GM18909 (cell line): ENCODE data around the gene DCUN1D2.
"Not testable (repeated sequence)": the region's sequence is repeated elsewhere in the genome, so short reads cannot be mapped to it uniquely, and the experiment has no call there.

Experiments used
- ATAC-seq: cut with Tn5 transposase; IDR thresholded peaks from one replicate; pipeline ENCODE4 v1.9.1; 2021; ENCODE audit warnings: mild to moderate bottlenecking; ENCODE audit not compliant: unreplicated experiment, poor library complexity

The DCUN1D2 gene

DNA sequence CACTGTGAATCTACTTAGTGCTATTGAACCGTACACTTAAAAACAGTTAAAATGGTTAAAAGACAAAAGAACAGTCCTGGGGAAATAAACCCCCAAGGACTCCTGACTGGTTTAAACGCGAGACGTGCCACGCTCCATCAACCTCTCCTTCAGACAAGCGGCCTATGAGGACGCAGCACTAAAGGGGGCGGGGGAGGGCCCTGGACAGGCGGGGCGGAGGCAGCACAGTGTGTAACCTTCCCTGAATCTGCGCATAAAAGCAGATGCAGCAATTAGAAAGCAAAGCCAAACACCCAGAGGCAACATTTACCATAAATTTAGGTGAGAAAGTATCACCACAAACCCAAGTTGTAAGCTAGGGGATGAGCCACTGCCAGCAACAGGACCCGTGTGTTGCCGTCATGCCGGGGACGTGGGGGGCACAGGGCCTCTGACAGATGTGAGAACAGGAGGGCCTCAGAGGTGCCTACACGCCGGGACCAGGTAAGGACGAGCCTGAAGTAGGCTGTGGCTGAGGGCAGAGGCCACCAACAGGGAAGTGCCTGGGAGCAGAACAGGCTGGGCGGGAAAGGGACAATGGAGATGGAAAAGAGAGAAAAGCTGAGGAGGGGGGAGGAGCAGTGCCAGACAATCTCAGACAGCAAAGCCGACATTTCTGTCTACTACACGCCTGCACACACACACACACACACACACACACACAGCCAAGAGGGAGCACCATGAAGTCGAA is 21.9 kb downstream of the DCUN1D2 start:
- ATAC-seq, result no peak

DNA sequence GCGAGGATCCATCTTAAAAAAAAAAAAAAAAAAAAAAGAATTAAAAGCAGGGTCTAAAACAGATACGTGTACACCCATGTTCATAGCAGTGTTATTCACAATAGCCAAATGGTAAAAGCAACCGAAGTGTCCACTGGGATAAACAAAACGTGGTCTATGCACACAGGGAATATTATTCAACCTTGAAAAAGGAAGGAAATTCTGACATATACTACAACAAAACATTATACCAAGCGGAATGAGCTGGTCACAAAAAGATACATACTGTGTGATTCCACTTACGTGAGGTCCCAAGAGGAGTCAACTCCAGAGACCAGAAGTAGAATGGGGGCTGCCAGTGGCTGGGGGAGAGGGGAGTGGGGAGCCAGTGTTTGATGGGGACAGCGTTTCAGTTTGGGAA is 22.5 kb downstream of the DCUN1D2 start:
- no peak for ATAC-seq

DNA sequence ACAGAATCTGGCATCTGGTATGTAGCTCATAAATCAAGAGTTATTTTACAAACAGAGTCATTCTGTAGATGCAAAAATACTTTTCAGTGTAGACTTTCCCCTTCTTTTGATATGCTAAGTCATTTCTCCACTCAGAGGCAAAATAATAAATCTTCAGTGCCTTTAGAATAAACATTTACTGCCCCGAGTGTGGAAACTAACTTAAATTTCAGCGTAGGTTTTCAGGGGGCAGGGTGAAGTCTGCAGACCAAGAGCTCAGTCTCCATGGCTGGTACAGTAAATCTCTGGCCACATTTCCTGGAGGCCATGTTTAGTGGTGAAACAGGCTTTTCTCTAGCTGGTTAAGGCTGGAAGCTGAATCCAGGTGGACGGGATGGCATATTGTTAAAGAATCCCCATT is 24.1 kb downstream of the DCUN1D2 start:
- no peak for ATAC-seq

DNA sequence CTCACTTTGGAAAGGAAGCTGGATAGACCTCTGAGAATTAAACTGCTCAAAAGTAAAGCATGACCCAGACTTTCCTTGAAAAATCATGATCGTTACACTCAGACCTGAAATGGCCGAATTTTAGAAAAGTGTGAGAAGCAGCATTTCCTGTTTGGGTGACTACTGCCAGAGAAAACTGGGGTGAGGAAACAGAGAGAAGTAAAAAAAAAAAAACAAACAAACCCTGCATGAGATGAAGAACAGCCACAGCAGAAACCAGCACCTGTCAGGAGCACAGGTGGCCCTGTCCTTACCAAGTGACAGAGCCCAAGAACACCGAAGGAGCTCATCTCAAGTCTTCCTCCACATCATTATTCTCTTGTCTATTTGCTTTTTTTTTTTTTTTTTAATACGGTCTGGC is 25.2 kb downstream of the DCUN1D2 start:
- no peak for ATAC-seq

DNA sequence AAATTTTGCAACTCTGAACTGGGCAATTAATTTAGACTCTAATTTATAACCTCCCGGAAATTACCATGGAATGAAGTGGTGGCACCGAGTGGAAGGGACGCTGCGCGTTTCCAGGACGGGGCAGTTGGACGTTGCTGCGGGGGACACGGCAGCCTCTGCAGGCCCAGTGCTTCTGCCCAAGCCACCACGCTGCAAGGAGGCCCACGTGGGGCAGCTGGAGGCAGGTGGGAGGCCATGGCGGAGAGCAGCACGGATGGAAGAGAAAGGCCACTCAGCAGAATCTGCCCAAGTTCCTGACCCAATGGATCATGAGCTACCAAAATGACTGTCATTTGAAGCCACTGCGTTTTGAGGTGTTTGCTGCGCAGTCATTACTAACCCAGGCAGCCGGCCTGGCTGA is 26.0 kb downstream of the DCUN1D2 start:
- ATAC-seq, result no peak

DNA sequence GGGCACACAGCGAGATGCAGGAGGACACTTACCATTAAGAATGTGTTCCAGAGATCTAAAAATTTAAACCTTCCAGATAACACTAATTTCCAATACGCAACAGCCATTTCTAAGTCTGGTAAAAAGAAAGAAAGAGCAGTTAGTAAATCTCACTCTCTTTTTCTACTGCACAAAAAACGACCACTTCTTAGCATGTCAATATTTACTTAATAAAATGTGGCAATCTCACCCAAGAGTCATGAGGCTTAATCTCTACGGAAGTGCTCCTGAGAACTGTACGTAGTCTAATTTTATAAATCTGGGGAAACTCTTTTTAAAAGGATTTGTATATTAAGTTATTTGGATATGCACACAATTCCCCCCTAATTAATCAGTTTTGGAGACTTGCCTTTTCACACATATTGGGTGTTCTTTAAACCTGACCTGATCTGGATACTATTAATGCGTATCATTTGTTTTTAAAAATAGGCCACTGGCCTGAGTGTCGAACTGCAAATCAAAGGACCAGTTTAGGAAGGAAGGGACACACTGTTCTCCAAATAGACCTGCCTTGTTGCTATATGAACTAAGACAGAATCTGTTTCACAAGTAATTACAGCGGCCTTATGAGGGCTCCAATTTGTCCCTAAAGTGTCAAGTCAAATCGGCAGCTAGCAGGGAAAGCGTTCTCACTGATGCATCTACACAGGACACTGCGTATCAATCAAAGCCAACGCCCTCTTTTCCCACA is 29.3 kb downstream of the DCUN1D2 start:
- ATAC-seq, result no peak

DNA sequence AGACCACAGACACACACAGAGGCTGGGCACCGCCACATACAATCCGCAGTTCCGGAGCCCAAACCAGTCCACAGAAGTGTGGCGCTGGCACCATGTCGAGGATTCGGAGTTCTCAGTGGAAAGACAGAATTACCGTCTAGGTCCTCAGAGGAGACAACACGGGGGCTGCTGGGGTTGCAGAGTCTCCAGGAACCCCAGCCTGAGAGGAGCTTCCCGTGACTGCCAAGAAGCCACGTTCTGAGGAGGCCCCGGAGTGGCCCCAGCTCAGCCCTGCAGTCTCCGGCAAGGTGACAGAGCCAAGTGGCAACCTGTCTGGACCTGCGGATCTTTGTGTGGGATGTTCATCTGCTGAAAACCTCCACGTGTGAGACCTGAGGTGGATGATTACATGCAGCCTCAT is 29.9 kb downstream of the DCUN1D2 start:
- no peak for ATAC-seq

DNA sequence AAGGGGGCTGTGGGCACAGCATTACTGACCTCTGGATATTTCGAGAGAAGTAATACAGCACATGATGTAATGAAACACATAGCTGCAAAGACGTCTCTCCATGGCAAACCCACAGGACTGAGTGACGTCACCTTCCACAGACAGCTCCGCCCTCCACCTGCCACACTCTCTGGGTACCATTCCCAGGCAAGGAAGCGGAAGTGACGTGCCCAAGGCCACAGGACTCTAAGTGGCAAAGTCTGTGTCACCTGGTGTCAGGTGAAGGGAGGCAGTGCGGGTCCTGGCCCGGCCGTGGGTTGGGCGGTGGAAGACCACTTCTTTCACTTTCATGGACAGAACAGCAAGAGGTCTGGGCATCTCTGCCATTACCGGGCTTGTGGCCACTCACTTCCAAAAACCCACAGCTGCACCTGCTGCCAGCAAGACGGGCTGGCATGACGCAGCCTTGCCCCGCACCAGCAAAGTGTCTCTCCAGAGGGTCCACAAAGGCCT is 30.4 kb downstream of the DCUN1D2 start:
- no peak for ATAC-seq

DNA sequence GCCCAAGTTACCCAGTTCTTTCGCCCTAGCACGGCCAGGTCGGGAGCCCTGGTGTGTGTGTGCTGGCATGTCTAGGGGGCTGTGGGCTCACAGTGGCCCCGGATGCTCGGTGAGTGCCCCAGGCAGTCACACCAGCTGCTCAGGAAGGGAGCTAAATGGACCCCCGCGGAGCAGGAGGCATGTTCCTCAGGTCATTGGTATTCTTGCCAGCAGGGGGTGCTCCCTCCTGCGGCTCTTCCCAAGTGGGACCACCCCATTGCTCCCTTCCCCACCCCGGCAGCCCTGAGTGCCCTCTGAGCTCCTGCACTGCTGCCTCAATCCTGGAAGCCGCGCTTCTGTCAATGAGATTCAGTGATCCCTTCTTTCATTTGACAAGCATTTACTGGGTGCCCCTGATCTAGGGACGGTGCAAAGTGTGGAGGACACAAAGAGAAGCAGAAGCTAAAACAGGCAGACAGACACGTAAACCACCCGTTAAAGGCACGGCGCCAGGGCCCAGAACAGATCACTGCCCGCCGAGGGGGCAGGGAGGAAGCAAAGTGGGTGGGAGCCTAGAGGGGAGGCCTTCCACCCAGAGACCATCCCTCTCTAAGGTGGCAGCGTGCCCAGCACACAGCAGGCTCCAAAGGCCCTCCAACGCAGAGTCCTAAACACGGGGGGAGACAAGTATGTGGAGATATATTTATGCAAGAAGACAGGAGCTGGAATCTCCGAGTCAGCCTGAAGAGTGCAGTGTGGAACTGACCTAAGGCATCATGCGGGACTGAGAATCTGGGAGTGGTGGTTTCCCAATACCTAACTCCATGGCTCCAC is 32.1 kb downstream of the DCUN1D2 start:
- no peak for ATAC-seq

DNA sequence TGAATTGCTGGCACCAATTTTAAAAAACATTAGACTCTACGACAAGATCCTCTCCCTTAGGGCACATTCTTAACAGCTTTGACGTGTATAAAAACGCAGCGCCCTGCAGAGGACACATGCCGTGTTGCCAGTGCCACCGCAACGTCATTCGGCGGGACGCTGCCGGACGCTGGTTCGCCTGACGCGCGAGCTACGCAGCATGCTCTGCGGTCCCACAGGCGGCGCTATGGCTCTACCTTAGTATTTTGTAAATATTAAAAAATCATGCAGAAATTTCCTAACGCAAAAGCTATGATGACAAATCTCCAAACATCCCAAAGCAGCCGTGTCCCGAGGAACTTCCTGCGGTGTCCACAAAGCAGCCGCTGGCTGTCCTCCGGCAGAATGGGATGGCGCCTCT is 33.0 kb downstream of the DCUN1D2 start:
- ATAC-seq, result no peak

DNA sequence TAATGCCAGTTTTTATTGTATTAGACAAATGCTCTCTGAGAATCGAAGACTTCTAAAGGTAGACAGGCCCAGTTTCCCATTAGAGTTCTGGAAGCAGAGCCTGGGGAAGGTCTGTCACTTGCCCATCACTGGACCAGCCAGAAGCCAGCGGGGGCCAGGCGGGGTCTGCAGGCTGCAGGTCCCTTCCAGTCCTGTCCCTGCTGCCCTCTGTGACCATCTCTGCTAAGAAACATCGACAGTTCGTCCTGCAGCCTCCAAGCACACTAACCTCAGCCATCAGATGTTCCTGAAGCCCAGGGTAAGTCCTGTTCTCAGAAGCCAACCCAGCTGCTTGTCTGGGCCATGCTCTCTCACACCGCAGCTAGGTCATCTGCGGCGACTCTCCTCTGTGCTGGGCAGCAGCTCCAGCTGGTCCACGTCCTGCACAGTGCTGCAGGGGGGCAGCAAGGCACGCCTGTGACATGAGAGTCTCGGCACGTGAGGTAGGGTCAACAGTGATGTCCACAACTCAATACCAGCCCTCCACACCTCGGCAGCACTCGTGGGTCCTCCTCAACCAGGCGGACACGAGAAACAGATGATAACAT is 34.3 kb downstream of the DCUN1D2 start:
- no peak for ATAC-seq

DNA sequence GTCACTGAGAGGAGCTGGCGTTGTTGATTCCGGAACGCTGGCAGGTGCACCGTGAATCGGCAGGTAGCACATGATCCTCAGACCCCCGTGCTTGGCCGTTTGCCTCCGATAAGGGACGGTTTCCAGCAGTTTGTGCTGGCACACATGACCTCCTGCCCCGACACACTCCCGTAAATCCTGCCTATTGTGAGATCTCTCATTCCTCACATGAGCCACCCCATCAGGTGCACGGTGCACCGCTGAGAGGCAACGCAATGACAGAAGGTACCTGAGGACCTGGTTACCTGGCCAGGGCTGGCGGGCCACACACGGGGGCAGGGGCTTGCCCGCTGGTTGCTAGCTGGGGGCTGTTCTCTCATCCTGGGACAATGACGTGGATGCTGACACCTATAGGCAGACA is 35.1 kb downstream of the DCUN1D2 start:
- no peak for ATAC-seq

DNA sequence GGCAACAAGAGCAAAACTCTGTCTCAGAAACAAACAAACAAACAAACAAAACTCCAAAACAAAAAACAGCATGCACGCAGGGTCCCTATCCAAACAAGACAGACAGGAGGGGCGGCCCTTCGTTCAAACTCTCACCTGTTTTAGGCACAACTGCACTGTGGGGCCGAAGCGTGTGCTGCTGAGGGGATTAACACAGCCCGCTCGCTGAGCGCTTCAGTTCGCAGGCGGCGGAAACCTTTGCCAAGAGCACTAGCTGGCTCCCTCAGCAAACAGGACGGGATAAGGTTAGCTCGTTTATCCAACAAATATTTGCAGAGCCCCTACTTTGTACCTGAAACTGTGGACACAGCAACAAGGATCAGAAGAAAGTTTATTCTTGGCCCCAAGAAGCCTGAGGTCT is 35.6 kb downstream of the DCUN1D2 start:
- ATAC-seq, result no peak

DNA sequence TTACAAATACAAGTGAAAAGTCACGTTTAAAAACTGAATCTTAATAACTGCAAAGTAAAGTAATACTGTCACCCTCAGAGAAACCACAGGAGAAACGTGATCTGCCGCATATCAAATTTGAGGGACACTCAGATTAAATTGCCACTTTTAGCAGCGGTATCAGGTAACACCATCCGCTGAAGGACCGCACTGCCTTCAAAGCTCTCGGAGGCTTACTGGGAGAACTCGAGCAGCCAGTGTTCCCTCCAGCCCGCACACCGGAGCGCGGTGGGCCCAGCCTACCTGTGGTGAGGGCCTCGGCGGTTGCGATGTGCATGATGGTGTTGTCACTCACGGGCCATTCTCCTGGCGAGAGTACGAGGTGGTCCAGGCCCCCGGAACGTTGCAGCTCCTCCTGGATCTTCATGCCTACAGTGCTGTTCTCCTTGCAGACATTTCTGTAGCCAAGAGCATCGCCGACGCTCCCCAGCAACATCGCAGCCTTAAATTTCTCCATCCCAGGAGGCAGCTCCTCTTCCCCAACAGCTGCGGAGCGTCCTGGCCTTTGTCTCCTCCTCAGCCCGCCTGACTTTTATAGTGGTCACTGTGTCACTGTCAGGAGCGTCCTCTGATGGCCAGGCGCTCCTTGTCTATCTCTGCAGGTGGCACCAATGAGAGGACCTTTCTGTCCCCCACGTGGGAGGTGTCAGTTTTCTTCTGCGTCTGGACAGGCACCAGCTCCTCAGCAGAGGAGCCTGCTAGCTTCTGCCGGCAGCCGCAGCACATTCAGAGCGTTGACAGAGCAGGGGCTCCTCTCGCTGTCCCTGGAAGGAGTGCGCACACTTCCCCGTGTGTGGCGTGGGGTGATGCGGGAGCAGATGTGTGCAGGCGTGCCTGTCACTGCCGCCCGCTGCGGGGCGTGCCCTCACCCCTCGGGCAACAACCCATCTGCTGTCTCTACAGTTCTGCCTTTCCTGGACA is 37.3 kb downstream of the DCUN1D2 start, which contains the start of gene ADPRHL1:
Gene ADPRHL1 (minus strand): TSS at position 547 of the 960 bp plus-strand sequence. CDS start 51 bp downstream, at position 496.
- ATAC-seq, result no peak

DNA sequence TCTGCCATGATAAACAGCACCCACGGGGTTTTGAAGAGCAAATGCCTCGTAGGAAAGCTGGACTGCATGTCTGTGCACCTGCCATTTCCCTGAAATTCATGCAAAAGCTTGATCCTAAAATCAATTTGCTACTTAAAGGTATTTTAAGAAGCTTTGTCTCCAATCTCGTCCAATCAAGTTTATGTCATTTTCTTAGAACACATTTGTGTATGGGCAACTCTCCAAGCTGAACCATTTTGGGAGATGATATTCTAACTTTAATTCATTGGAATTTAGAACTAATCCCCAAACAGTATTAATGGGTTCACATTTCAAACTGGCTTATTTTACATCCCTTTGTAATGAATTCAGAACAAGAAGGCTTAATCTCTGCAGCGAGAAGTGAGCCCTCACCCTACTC is 38.0 kb downstream of the DCUN1D2 start:
- ATAC-seq, result no peak

DNA sequence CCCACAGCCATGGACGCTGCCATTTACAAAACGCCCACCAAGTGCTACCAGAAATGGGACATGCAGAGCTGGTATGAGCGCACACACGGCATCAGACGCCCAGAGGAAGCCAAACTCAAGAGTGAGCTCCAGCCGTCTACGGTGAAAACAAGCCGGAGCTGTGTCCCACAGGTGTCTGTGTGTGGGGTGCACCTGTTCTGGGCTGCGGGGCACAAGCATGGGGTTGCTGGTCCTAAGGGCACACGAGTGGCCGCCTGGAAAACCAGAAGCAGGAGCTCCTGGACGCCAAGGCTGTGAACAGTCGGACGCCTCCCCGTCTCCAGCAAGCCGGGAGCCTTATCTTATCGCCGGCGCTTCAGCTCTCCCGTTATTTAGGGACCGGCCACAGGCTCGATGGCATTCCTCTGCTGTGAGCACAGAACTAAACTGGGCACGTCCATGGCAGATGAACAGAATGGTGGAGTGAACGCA is 38.5 kb downstream of the DCUN1D2 start:
- ATAC-seq, result no peak

DNA sequence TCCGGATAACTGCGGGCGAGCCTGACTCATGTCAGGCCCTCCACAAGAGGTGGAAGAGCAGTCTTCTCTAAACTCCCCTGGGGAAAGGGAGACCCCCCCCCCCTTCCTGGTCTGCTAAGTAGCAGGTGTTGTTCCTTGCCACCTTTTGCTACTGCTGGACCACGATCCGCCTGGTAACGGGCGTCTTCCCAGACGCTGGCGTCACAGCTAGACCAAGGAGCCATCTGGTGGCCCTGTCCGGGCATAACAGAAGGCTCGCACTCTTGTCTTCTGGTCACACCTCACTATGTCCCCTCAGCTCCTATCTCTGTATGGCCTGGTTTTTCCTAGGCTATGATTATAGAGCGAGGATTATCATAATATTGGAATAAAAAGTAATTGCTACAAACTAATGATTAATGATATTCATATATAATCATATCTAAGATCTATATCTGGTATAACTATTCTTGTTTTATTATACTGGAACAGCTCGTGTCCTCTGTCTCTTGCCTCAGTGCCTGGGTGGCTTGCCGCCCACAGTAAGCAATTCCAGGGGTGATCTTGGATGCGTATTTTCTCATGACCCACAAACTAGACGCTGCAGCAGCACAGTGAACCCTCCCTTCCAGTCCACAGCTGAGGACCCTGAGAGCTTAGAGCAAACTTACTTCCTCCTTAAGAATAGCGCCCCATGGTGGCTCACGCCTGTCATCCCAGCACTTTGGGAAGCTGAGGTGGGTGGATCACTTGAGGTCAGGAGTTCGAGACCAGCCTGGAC is 39.5 kb downstream of the DCUN1D2 start:
- not testable (repeated sequence) for ATAC-seq

DNA sequence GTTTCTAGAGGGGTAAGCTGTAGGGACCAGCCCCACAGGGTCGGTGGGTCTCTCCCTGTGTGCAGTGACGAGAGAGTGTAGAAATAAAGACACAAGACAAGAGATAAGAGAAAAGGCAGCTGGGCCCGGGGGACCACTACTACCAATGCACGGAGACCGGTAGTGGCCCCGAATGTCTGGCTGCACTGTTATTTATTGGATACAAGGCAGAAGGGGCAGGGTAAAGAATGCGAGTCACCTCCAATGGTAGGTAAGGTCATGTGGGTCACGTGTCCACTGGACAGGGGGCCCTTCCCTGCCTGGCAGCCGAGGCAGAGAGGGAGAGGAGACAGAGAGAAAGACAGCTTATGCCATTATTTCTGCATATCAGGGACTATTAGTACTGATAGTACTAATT is 40.2 kb downstream of the DCUN1D2 start:
- not testable (repeated sequence) for ATAC-seq
